Kidney (tissue), 14 donors: Measurements from ENCODE around the gene ANGPT4. TPM values are rescaled to one million over a fixed set of nuclear protein-coding genes. Genes with fewer than 3 reads are reported as not detected.
A peak's percentile ranks its signal among the peaks of the same experiment; 100 is the strongest.
"Not testable (repeated sequence)": the region's sequence is repeated elsewhere in the genome, so short reads cannot be mapped to it uniquely, and the experiment has no call there.

ENCODE experiments used
- DNase-seq, 5 donors: peaks; one replicate each; pipeline ENCODE4 v3.0.0-alpha.2; 2013 to 2020
- FAIRE-seq: peaks from 2 replicates; lab custom pipeline; 2012; peaks lifted over from hg19 to GRCh38; lab: Jason Lieb, UNC
- H3K27ac ChIP-seq, 2 donors: one replicate each; pipeline ENCODE4 v1.7.0; 2013; ENCODE audit warnings: low read depth in 2 of 2, low read length in 2 of 2, inconsistent platforms in 1 of 2
- H3K27me3 ChIP-seq: one replicate; pipeline ENCODE4 v1.7.1; 2013; ENCODE audit warnings: low read length, inconsistent platforms; ENCODE audit not compliant: control insufficient read depth, insufficient read depth
- H3K36me3 ChIP-seq, 3 donors: one replicate each; pipeline versions ENCODE4 v1.7.0 to v1.7.1; 2013; ENCODE audit warnings: low read length in 3 of 3, control low read depth in 1 of 3, inconsistent platforms in 1 of 3; ENCODE audit not compliant: insufficient read depth in 3 of 3, control insufficient read depth in 2 of 3
- H3K4me1 ChIP-seq, 3 donors: one replicate each; pipeline versions ENCODE4 v1.7.0 to v1.7.1; 2013; ENCODE audit warnings: low read length in 3 of 3, inconsistent platforms in 1 of 3, low read depth in 1 of 3; ENCODE audit not compliant: control insufficient read depth in 2 of 3, insufficient read depth in 2 of 3
- H3K4me3 ChIP-seq, 3 donors: one replicate each; pipeline versions ENCODE4 v1.7.0 to v1.8.1; 2013; ENCODE audit warnings: low read length in 3 of 3, control low read depth in 1 of 3, inconsistent platforms in 1 of 3
- H3K9ac ChIP-seq, 3 donors: one replicate each; pipeline versions ENCODE4 v1.7.0 to v1.7.1; 2013; ENCODE audit warnings: low read length in 3 of 3, control low read depth in 1 of 3, inconsistent platforms in 1 of 3
- H3K9me3 ChIP-seq, 3 donors: one replicate each; pipeline versions ENCODE4 v1.7.0 to v1.7.1; 2013; ENCODE audit warnings: low read length in 3 of 3, control low read depth in 1 of 3, inconsistent platforms in 1 of 3; ENCODE audit not compliant: control insufficient read depth in 2 of 3, insufficient read depth in 1 of 3
- intact Hi-C: fragments of 100-400 bp; cut with DNase I; formaldehyde crosslinking; loops from one replicate; pipeline ENCODE4 v1.11.1; 2022
- polyA plus RNA-seq: library from polyadenylated mRNA; stranded (reverse); fragments of 350-450 nt; fragmentation: Illumina TruSeq; extraction: RNeasy Lipid Tissue Mini Kit (QIAGEN cat#74804); gene quantifications from one replicate; pipeline ENCODE4 v1.2.3, GENCODE V29; 2014; ENCODE audit warnings: low read depth, low replicate concordance; ENCODE audit not compliant: insufficient read depth
- total RNA-seq: library from RNA; stranded (reverse); fragmentation: NEBNext Ultra II Directional; extraction: Animal tissue kit (Norgen Biotek cat#: 25700); gene quantifications from one replicate; pipeline ENCODE4 v1.2.1, GENCODE V29; 2021
- TF ChIP-seq, protein P1 (sequence below): IDR thresholded peaks from 3 replicates; pipeline ENCODE4 v1.5.1; 2012; ENCODE audit warnings: mild to moderate bottlenecking, moderate library complexity, borderline replicate concordance; ENCODE audit not compliant: insufficient read depth; ENCODE audit errors: extremely low read depth
- donor health status: control.
- donor health status: control.
- donor health status: control.
- donor health status: control.
- donor health status: control.
- donor health status: DM: yes; HTN: yes; CAD: no.
- donor health status: Normal renal cell carcinoma (clear cell type).

ANGPT4 gene
- total and polyA plus RNA-seq, 2 donors from 2014 or later = 0.24 to 0.57 TPM

DNA sequence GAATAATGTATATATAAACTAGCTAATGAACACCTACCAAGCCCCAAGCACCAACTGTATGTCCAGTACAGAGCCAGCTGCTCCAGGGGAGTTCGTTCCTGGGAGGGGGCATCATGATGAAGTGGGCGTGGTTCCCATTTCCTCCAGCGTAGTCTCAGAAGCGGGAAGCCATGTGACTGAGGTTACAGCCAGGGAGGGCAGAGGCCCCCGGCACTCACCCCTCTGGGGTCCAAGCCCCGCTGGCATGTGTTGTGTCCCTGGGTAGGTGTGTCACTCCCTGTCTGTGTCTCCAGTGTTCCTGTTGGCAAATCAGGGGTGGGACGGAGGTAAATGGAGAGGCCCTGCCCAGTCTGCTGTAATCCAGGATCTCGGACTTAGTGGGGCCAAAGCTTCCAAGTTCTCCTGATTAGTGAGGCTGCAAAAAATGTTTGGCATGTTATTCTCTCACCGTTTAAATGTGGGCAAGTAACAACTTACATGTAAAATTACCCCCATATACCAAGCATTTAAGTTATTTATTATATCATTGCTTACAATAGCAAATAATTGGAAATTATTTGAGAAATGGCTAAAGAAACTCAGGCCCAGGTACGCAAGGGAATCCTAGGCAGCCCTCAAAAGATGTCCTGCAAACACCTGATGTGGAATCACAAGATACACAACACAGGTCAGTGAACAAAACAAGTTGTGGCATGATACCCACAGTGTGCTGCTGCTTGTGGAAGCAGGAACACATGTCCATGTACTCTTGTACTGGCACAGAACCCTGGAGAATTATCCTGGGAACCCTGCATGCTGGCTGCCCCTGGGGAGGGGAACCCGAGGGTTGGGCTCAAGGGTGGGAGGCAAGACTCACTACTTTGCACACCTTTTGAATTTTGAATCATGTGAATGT is 60.4 kb downstream of the ANGPT4 start:
- no peaks in the 10 kb centered on the region for H3K36me3 ChIP-seq
- H3K27ac ChIP-seq = no peak overlapping the region
- DNase-seq (peak in 1 of 5 donors; percentile 55), FAIRE-seq (no peak)
- H3K9me3 ChIP-seq = no peaks in the 10 kb centered on the region
- H3K27me3 ChIP-seq = no peaks in the 10 kb centered on the region
- H3K4me3 ChIP-seq = no peak overlapping the region
- H3K4me1 ChIP-seq = peaks cover 0 to 2% (median 0%) of the 10 kb centered on the region in 3 donors
- TF ChIP-seq, protein P1, sequence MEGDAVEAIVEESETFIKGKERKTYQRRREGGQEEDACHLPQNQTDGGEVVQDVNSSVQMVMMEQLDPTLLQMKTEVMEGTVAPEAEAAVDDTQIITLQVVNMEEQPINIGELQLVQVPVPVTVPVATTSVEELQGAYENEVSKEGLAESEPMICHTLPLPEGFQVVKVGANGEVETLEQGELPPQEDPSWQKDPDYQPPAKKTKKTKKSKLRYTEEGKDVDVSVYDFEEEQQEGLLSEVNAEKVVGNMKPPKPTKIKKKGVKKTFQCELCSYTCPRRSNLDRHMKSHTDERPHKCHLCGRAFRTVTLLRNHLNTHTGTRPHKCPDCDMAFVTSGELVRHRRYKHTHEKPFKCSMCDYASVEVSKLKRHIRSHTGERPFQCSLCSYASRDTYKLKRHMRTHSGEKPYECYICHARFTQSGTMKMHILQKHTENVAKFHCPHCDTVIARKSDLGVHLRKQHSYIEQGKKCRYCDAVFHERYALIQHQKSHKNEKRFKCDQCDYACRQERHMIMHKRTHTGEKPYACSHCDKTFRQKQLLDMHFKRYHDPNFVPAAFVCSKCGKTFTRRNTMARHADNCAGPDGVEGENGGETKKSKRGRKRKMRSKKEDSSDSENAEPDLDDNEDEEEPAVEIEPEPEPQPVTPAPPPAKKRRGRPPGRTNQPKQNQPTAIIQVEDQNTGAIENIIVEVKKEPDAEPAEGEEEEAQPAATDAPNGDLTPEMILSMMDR = no peak
- intact Hi-C loops = no loop called here
- H3K9ac ChIP-seq = no peak overlapping the region

DNA sequence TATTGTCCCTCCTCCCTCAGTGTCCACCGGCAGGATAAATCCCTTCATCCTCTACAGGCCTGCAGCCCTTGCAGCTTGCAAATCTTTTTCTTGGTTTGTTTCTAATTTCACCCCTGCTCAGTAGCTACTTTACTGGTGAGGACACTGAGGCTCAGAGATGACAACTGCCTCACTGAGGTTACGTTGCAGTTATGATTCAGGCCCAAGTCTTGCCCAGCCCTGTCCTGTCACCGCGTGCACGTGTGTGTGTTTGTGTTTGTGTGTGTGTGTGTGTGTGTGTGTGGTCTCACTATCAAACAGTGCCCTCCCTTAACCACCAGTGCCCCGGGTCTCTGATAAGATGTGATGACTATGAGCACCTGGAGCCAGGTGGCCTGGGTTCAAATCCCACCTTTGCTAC is 61.5 kb downstream of the ANGPT4 start:
- Histone ChIP-seq H3K27ac (no peak overlapping the region), H3K9me3 (no peaks in the 10 kb centered on the region), H3K9ac (no peak overlapping the region), H3K36me3 (no peaks in the 10 kb centered on the region), H3K4me3 (no peak overlapping the region), H3K4me1 (peaks cover 0 to 2% (median 0%) of the 10 kb centered on the region in 3 donors), H3K27me3 (no peaks in the 10 kb centered on the region)
- DNase-seq (peak in 1 of 5 donors; percentile 31), FAIRE-seq (no peak)
- intact Hi-C loops = no loop called here
- TF ChIP-seq, protein P1 = no peak

DNA sequence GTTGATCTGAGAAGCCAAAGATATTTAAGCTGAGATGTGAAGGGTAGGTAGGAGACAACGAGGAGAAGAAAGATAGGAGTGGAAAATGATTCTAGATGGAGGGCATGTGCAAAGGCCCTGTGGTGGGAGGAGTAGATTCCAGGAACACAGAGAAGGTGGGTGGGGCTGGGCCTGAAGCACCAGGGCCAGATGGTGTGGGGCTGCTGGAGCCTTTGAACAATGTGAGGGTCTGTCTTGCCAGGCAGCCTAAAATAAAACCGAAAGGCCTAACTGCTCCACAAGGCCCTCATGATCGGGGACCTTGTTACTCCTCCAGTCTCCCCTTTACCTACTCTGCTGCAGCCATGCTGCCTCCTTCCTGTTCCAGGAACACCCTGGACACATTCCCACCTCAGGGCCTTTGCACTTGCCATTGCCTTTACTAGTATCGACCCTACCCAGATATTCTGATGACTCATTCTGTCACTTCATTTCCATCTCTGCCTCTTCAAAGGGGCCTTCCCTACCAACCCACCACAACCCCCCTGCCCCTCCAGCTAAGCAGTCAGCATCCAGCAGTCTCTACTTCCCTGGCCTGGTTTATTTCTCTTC is 62.6 kb downstream of the ANGPT4 start:
- H3K4me1 ChIP-seq = peaks cover 0 to 2% (median 0%) of the 10 kb centered on the region in 3 donors
- no peak overlapping the region for H3K4me3 ChIP-seq
- FAIRE-seq = no peak
- H3K36me3 ChIP-seq = no peaks in the 10 kb centered on the region
- TF ChIP-seq, protein P1 = no peak
- intact Hi-C loops = no loop called here
- H3K9me3 ChIP-seq = no peaks in the 10 kb centered on the region
- no peak overlapping the region for H3K27ac ChIP-seq
- H3K27me3 ChIP-seq = no peaks in the 10 kb centered on the region
- H3K9ac ChIP-seq = no peak overlapping the region
- DNase-seq = no peak

DNA sequence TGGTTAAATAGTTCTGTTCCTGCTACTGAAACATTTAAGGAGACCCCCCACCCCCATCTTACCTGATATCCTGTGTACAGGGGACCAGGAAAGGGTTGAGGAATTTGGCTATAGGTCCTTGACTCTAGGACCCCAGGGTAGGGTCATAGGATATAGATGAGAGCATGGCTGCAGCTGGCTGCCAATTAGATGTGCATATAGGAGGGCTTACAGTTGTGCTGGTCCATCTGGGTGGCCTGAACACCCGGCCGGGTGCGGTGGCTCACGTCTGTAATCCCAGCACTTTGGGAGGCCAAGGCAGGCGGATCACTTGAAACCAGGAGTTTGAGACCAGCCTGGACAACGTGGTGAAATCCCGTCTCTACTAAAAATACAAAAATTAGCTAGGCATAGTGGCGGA is 67.4 kb downstream of the ANGPT4 start:
- H3K36me3 ChIP-seq, intact Hi-C loops, FAIRE-seq, H3K27me3 ChIP-seq, H3K9ac ChIP-seq, DNase-seq, H3K27ac ChIP-seq, H3K9me3 ChIP-seq, H3K4me1 ChIP-seq, H3K4me3 ChIP-seq: not testable (repeated sequence)
